Chondrocyte (in vitro differentiated cells): Measurements from ENCODE around the gene WDFY1. TPM values are rescaled to one million over a fixed set of nuclear protein-coding genes. Genes with fewer than 3 reads are reported as not detected.

ENCODE experiments used
- DNase-seq: peaks from one replicate; pipeline ENCODE4 v3.0.0; 2021; ENCODE audit warnings: mixed read lengths, low spot score
- H3K27ac Mint-ChIP-seq: one replicate; pipeline ENCODE4 v1.8.0; 2021; ENCODE audit warnings: mild to moderate bottlenecking, moderate library complexity, mixed read lengths; ENCODE audit not compliant: unreplicated experiment
- H3K27me3 Mint-ChIP-seq: 2 replicates; pipeline ENCODE4 v1.8.0; 2021; ENCODE audit warnings: low read depth, mixed read lengths
- H3K36me3 Mint-ChIP-seq: 2 replicates; pipeline ENCODE4 v1.8.0; 2021; ENCODE audit warnings: low read depth, mixed read lengths
- H3K4me1 Mint-ChIP-seq: 2 replicates; pipeline ENCODE4 v1.8.0; 2021; ENCODE audit warnings: low read depth, mild to moderate bottlenecking, mixed read lengths
- H3K4me3 Mint-ChIP-seq: one replicate; pipeline ENCODE4 v1.8.0; 2021; ENCODE audit warnings: mild to moderate bottlenecking, moderate library complexity, mixed read lengths; ENCODE audit not compliant: unreplicated experiment
- H3K9me3 Mint-ChIP-seq: 2 replicates; pipeline ENCODE4 v1.8.0; 2021; ENCODE audit warnings: low read depth, mixed read lengths
- total RNA-seq: library from RNA; stranded (reverse); gene quantifications from 3 replicates; pipeline ENCODE4 v1.2.1, GENCODE V29; 2021
- TF ChIP-seq, protein P1 (sequence below): fragments of 200-600 bp; sonication (generic); IDR thresholded peaks from 2 replicates; pipeline ENCODE4 v1.5.0; 2021; ENCODE audit warnings: antibody characterized with exemption, mild to moderate bottlenecking, moderate library complexity

WDFY1 gene
- total RNA-seq, 1 donor from 2014 or later = 61.3 TPM

DNA sequence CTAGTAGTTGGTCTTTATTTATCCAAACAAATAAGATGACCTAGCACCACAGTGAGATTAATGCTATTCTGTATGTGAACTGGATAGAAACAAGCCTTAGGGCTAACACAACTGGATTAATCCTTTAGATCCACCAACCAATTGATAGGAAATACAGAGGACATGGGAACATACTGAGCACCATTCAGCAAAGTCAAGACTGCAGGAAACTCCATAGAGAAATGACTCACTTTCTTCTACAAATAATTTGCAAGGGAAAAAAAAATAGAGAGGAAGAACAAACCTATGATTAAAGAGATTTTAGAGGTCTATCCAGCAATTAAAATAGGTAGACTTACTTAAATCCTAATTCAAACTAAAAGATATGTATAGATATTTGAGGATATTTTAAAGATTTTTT is 23.9 kb downstream of the WDFY1 start:
- no peak for DNase-seq
- TF ChIP-seq, protein P1, sequence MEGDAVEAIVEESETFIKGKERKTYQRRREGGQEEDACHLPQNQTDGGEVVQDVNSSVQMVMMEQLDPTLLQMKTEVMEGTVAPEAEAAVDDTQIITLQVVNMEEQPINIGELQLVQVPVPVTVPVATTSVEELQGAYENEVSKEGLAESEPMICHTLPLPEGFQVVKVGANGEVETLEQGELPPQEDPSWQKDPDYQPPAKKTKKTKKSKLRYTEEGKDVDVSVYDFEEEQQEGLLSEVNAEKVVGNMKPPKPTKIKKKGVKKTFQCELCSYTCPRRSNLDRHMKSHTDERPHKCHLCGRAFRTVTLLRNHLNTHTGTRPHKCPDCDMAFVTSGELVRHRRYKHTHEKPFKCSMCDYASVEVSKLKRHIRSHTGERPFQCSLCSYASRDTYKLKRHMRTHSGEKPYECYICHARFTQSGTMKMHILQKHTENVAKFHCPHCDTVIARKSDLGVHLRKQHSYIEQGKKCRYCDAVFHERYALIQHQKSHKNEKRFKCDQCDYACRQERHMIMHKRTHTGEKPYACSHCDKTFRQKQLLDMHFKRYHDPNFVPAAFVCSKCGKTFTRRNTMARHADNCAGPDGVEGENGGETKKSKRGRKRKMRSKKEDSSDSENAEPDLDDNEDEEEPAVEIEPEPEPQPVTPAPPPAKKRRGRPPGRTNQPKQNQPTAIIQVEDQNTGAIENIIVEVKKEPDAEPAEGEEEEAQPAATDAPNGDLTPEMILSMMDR = no peak
- peak overlapping the region; percentile 25 for H3K27ac Mint-ChIP-seq
- no peaks in the 10 kb centered on the region for H3K27me3 Mint-ChIP-seq
- H3K4me1 Mint-ChIP-seq = peaks cover 55% of the 10 kb centered on the region
- peaks cover 11% of the 10 kb centered on the region for H3K36me3 Mint-ChIP-seq
- H3K4me3 Mint-ChIP-seq = no peak overlapping the region
- H3K9me3 Mint-ChIP-seq = peaks cover 5% of the 10 kb centered on the region

DNA sequence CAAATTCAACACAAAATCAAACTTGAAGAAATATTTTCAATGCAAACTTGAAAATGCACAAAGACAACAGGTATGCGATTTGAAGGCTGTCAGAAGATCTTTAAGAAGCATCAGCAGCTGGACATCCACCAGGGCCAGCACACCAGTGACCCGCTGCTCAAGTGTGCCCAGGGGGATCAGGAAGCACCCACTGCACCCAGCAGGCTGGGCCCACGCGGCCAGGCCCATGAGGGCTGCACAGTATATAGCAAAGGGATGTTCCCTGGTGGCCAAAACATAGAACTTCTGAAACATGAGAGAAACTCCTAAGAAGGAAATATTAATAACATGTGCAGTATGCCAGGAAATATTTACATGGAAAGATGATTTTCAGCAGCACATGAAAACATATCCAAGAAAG is 25.0 kb downstream of the WDFY1 start:
- H3K9me3 Mint-ChIP-seq = no peaks in the 10 kb centered on the region
- H3K4me1 Mint-ChIP-seq = peaks cover 55% of the 10 kb centered on the region
- no peaks in the 10 kb centered on the region for H3K27me3 Mint-ChIP-seq
- no peak overlapping the region for H3K4me3 Mint-ChIP-seq
- peaks cover 11% of the 10 kb centered on the region for H3K36me3 Mint-ChIP-seq
- DNase-seq = no peak
- no peak overlapping the region for H3K27ac Mint-ChIP-seq
- TF ChIP-seq, protein P1 = peak; percentile 29

DNA sequence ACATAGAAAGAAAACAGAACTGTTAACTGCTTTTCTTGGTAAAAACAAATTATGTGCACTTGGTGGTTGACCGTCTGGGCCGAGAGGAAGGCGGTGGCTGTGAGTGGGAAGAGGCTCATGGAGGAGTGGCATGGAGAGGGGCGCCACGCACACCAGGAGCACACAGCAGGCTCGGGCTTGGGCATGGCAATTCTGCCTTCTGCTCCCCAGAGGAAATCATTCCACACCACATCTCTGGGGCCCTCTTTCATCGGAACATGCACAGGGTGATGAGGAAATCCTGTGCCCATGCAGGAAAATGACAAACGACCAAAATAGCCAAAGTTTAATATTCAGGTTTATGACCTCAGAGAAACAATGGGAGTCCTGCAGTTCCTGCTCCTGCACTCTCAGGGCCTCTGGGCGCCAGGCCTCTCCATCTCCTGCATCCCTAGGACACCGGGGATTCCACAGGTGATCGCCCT is 26.4 kb downstream of the WDFY1 start:
- Mint-ChIP-seq H3K4me3 (no peak overlapping the region), H3K4me1 (peaks cover 44% of the 10 kb centered on the region), H3K9me3 (no peaks in the 10 kb centered on the region), H3K27ac (peak overlapping the region; percentile 14), H3K36me3 (peaks cover 10% of the 10 kb centered on the region), H3K27me3 (no peaks in the 10 kb centered on the region)
- no peak for DNase-seq
- TF ChIP-seq, protein P1 = no peak

DNA sequence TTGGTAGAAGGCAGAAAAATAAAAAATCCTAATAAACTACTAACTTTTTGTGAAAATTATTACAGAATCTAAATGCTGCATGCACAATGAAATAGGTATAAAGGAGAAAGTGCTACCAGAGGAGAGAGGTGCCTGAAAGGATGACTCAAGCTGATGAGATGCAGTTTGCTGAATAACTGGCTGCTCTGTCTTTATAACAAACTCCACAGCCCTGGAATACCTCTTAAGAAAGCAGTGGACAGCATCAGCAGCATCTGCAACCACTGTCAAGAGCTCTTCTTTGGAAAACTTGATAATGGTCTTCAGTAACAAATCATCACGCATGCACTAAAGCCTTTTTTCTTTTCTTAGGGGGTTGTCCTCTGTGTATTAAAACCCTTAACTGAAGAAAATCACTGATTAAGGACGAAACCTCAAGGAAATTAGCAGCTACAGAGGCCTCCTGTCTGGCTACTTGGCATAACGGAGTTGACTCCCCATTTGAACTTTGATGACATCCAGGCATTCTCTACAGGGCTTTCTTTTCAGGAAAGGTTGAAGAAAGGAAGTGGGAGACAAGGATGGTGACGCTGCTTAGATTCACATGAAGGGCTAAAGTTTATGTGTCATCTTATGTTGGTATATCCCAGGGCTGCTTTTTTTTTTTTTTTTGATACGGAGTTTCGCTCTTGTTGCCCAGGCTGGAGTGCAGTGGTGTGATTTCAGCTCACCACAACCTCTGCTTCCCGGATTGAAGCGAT is 28.8 kb downstream of the WDFY1 start:
- Mint-ChIP-seq H3K27me3 (no peaks in the 10 kb centered on the region), H3K9me3 (no peaks in the 10 kb centered on the region), H3K4me1 (peaks cover 25% of the 10 kb centered on the region), H3K27ac (no peak overlapping the region), H3K4me3 (no peak overlapping the region), H3K36me3 (peaks cover 13% of the 10 kb centered on the region)
- TF ChIP-seq, protein P1 = no peak
- no peak for DNase-seq

DNA sequence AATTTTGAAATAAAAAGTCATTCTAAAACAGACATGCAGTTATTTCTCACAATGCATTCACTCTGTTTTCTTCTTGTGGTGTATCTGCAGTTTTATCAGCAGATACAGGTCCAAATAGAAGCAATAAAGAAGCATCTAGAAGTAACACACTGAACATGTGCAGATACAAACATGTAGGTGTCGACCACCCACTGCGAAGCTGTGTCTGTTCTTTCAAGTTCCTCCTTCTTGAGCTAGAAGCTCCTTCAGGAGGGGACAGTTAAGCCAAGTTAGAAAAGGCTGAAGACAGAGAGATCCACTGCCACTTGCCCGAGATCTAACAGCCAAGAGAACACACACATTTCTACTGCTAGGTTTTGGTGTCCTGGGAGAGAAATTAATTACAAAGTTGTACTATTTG is 30.1 kb downstream of the WDFY1 start:
- TF ChIP-seq, protein P1 = no peak
- H3K9me3 Mint-ChIP-seq = no peaks in the 10 kb centered on the region
- H3K4me1 Mint-ChIP-seq = peaks cover 14% of the 10 kb centered on the region
- H3K36me3 Mint-ChIP-seq = peaks cover 15% of the 10 kb centered on the region
- peak overlapping the region; percentile 2 for H3K27ac Mint-ChIP-seq
- no peak for DNase-seq
- no peak overlapping the region for H3K4me3 Mint-ChIP-seq
- H3K27me3 Mint-ChIP-seq = no peaks in the 10 kb centered on the region
